Neural cell (in vitro differentiated cells): ENCODE data around the gene NCKAP5. TPM values are rescaled to one million over a fixed set of nuclear protein-coding genes. Genes with fewer than 3 reads are reported as not detected.

Experiments
- H2AFZ ChIP-seq: fragments of 200-600, 300-800 bp; sonication (generic), shearing (Covaris generic); 2 replicates; pipeline ENCODE4 v1.6.0; 2014; ENCODE audit warnings: low read depth, mild to moderate bottlenecking, antibody characterized with exemption, low read length, moderate library complexity
- H3F3A ChIP-seq: fragments of 200-600 bp; shearing (Covaris generic); 2 replicates; pipeline ENCODE4 v1.6.1; 2016; ENCODE audit warnings: mild to moderate bottlenecking, moderate library complexity, mixed read lengths, antibody characterized with exemption, low read length; ENCODE audit not compliant: insufficient read depth, poor library complexity, severe bottlenecking
- H3K27ac ChIP-seq: fragments of 200-600, 300-800 bp; sonication (generic), shearing (Covaris generic); 2 replicates; pipeline ENCODE4 v1.5.1; 2014; ENCODE audit warnings: mild to moderate bottlenecking, low read length, moderate library complexity
- H3K27me3 ChIP-seq: fragments of 300-800, 200-600 bp; sonication (generic), shearing (Covaris generic); 2 replicates; pipeline ENCODE4 v1.6.0; 2014; ENCODE audit warnings: mild to moderate bottlenecking, low read depth, low read length, moderate library complexity; ENCODE audit not compliant: insufficient read depth
- H3K36me3 ChIP-seq: fragments of 300-800, 200-600 bp; sonication (generic), shearing (Covaris generic); 2 replicates; pipeline ENCODE4 v1.5.1; 2014; ENCODE audit warnings: mild to moderate bottlenecking, antibody characterized with exemption, low read length, moderate library complexity; ENCODE audit not compliant: insufficient read depth
- H3K4me2 ChIP-seq: fragments of 300-800, 200-600 bp; sonication (generic), shearing (Covaris generic); 2 replicates; pipeline ENCODE4 v1.6.0; 2014; ENCODE audit warnings: mild to moderate bottlenecking, low read length
- H3K4me3 ChIP-seq: fragments of 300-800, 200-600 bp; sonication (generic), shearing (Covaris generic); 2 replicates; pipeline ENCODE4 v1.5.1; 2014; ENCODE audit warnings: mild to moderate bottlenecking, low read length, moderate library complexity
- H3K79me2 ChIP-seq: fragments of 200-600 bp; shearing (Covaris generic); replicated peaks from 2 replicates; pipeline ENCODE4 v1.6.0; 2014; ENCODE audit warnings: mild to moderate bottlenecking, low read length, moderate library complexity; ENCODE audit not compliant: insufficient read depth
- H3K9ac ChIP-seq: fragments of 300-800, 200-600 bp; sonication (generic), shearing (Covaris generic); 2 replicates; pipeline ENCODE4 v1.6.1; 2016; ENCODE audit warnings: mild to moderate bottlenecking, low read length, mixed read lengths
- H3K9me2 ChIP-seq: fragments of 200-600 bp; shearing (Covaris generic); 2 replicates; pipeline ENCODE4 v1.6.1; 2016; ENCODE audit warnings: mild to moderate bottlenecking, low read length, mixed read lengths; ENCODE audit not compliant: insufficient read depth
- H3K9me3 ChIP-seq: fragments of 200-600, 300-800 bp; sonication (generic), shearing (Covaris generic); 2 replicates; pipeline ENCODE4 v1.6.1; 2016; ENCODE audit warnings: mild to moderate bottlenecking, mixed run types, low read length, moderate library complexity, mixed read lengths
- H4K20me1 ChIP-seq: fragments of 200-600 bp; shearing (Covaris generic); 2 replicates; pipeline ENCODE4 v1.6.1; 2016; ENCODE audit warnings: mild to moderate bottlenecking, mixed run types; ENCODE audit not compliant: insufficient read depth
- EP300 ChIP-seq: fragments of 450-650 bp; conservative IDR thresholded peaks from 2 replicates; pipeline ENCODE4 v1.6.1; 2014; ENCODE audit warnings: antibody characterized with exemption, mild to moderate bottlenecking, moderate library complexity; ENCODE audit not compliant: poor library complexity, severe bottlenecking
- EZH2 ChIP-seq: fragments of 200-600, 300-800 bp; shearing (Covaris generic), sonication (generic); IDR thresholded peaks from 2 replicates; pipeline ENCODE4 v1.6.1; 2014; ENCODE audit warnings: antibody characterized with exemption, low read length, borderline replicate concordance, mild to moderate bottlenecking; ENCODE audit not compliant: insufficient read depth, poor library complexity, severe bottlenecking
- MXI1 ChIP-seq: fragments of 450-650 bp; conservative IDR thresholded peaks from 2 replicates; pipeline ENCODE4 v1.6.1; 2014; ENCODE audit warnings: antibody characterized with exemption, mild to moderate bottlenecking; ENCODE audit not compliant: poor library complexity, severe bottlenecking
- POLR2AphosphoS5 ChIP-seq: IDR thresholded peaks from 2 replicates; pipeline ENCODE4 v1.6.1; 2012
- RAD21 ChIP-seq: fragments of 450-650 bp; conservative IDR thresholded peaks from 2 replicates; pipeline ENCODE4 v1.6.1; 2014; ENCODE audit warnings: antibody characterized with exemption, mild to moderate bottlenecking, moderate library complexity
- SMC3 ChIP-seq: fragments of 450-650 bp; conservative IDR thresholded peaks from 2 replicates; pipeline ENCODE4 v1.6.1; 2014; ENCODE audit warnings: antibody characterized with exemption, mild to moderate bottlenecking, moderate library complexity; ENCODE audit not compliant: poor library complexity
- TAF1 ChIP-seq: IDR thresholded peaks from 2 replicates; pipeline ENCODE4 v1.6.1; 2012; ENCODE audit warnings: low read depth
- polyA plus RNA-seq: library from polyadenylated mRNA; depleted of rRNA; stranded (reverse); fragments of >200 nt; gene quantifications from 2 replicates; pipeline ENCODE4 v1.2.3, GENCODE V29; 2014
- TF ChIP-seq, protein P1 (sequence below): IDR thresholded peaks from 2 replicates; pipeline ENCODE4 v1.6.1; 2012; ENCODE audit warnings: borderline replicate concordance
- TF ChIP-seq, protein P2 (sequence below): fragments of 450-650 bp; IDR thresholded peaks from 2 replicates; pipeline ENCODE4 v1.5.1; 2014; ENCODE audit warnings: antibody characterized with exemption, mild to moderate bottlenecking, moderate library complexity; ENCODE audit not compliant: poor library complexity, severe bottlenecking

Gene NCKAP5
- polyA plus RNA-seq, 1 donor from 2014 or later, result 2.4 TPM

DNA sequence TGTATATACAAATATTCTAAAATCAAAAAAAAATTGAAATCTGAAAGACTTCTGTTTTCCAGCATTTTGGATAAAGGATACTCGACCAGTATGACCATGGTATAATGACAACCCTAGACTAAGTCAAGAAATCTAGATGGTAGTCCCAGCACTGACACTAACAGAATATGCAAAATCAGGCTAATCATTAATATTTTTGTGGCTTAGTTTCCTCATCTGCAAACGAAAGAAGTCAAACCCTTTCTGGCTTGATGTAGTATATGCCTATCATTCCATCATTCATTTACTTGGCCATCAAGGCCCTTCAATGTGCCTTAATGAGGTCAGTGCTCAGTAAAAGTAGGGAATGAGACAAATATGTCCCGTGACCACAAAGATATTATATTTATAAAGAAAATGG, 83.5 kb downstream of the NCKAP5 start:
- Histone ChIP-seq H3K27ac (no peak overlapping the region), H4K20me1 (no peaks in the 10 kb centered on the region), H2AFZ (no peak overlapping the region), H3K4me2 (no peak overlapping the region), H3K9me2 (no peaks in the 10 kb centered on the region), H3K9ac (no peak overlapping the region), H3K4me3 (no peak overlapping the region), H3K9me3 (no peaks in the 10 kb centered on the region), H3F3A (no peaks in the 10 kb centered on the region), H3K36me3 (no peaks in the 10 kb centered on the region), H3K79me2 (no peaks in the 10 kb centered on the region), H3K27me3 (no peaks in the 10 kb centered on the region)
- TF ChIP-seq POLR2AphosphoS5 (no peak), EP300 (no peak), MXI1 (no peak), RAD21 (no peak), TAF1 (no peak), EZH2 (no peak), SMC3 (no peak)
- TF ChIP-seq, protein P1, sequence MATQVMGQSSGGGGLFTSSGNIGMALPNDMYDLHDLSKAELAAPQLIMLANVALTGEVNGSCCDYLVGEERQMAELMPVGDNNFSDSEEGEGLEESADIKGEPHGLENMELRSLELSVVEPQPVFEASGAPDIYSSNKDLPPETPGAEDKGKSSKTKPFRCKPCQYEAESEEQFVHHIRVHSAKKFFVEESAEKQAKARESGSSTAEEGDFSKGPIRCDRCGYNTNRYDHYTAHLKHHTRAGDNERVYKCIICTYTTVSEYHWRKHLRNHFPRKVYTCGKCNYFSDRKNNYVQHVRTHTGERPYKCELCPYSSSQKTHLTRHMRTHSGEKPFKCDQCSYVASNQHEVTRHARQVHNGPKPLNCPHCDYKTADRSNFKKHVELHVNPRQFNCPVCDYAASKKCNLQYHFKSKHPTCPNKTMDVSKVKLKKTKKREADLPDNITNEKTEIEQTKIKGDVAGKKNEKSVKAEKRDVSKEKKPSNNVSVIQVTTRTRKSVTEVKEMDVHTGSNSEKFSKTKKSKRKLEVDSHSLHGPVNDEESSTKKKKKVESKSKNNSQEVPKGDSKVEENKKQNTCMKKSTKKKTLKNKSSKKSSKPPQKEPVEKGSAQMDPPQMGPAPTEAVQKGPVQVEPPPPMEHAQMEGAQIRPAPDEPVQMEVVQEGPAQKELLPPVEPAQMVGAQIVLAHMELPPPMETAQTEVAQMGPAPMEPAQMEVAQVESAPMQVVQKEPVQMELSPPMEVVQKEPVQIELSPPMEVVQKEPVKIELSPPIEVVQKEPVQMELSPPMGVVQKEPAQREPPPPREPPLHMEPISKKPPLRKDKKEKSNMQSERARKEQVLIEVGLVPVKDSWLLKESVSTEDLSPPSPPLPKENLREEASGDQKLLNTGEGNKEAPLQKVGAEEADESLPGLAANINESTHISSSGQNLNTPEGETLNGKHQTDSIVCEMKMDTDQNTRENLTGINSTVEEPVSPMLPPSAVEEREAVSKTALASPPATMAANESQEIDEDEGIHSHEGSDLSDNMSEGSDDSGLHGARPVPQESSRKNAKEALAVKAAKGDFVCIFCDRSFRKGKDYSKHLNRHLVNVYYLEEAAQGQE, result no peak
- TF ChIP-seq, protein P2, sequence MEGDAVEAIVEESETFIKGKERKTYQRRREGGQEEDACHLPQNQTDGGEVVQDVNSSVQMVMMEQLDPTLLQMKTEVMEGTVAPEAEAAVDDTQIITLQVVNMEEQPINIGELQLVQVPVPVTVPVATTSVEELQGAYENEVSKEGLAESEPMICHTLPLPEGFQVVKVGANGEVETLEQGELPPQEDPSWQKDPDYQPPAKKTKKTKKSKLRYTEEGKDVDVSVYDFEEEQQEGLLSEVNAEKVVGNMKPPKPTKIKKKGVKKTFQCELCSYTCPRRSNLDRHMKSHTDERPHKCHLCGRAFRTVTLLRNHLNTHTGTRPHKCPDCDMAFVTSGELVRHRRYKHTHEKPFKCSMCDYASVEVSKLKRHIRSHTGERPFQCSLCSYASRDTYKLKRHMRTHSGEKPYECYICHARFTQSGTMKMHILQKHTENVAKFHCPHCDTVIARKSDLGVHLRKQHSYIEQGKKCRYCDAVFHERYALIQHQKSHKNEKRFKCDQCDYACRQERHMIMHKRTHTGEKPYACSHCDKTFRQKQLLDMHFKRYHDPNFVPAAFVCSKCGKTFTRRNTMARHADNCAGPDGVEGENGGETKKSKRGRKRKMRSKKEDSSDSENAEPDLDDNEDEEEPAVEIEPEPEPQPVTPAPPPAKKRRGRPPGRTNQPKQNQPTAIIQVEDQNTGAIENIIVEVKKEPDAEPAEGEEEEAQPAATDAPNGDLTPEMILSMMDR, result no peak

DNA sequence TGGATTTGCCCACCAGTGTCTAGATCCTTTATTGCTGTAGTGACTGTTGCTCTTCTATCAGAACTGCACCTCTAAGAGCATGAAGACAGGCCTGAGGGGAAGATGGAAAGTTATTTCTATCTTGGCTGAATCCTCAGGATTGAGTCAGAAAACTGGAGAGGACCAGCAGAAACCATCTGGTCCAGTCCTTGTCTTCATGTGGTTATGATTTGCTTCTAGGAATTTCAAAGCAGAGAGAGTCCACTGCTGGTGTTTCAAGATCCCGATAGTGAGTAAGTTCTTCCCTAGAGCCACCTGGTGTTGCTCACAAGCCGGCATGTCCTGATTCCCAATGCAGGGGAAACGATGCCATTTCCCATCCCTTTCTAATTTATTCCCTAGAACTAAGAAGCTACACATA, 84.2 kb downstream of the NCKAP5 start:
- no peaks in the 10 kb centered on the region for H3K9me2 ChIP-seq
- H3K79me2 ChIP-seq, result no peaks in the 10 kb centered on the region
- H3K27me3 ChIP-seq, result no peaks in the 10 kb centered on the region
- H2AFZ ChIP-seq, result no peak overlapping the region
- TF ChIP-seq TAF1 (no peak), MXI1 (no peak), POLR2AphosphoS5 (no peak), RAD21 (no peak), EP300 (no peak)
- TF ChIP-seq, protein P2, result no peak
- TF ChIP-seq, protein P1, result no peak
- H3K9me3 ChIP-seq, result no peaks in the 10 kb centered on the region
- H3K36me3 ChIP-seq, result no peaks in the 10 kb centered on the region
- H3K4me2 ChIP-seq, result no peak overlapping the region
- H4K20me1 ChIP-seq, result no peaks in the 10 kb centered on the region
- no peak overlapping the region for H3K27ac ChIP-seq
- H3K9ac ChIP-seq, result no peak overlapping the region
- H3K4me3 ChIP-seq, result no peak overlapping the region
- no peaks in the 10 kb centered on the region for H3F3A ChIP-seq
